NAMALWA (cell line): ENCODE results near the gene TEX19.

Source experiments
- DNase-seq: peaks from one replicate; pipeline ENCODE4 v3.0.0-alpha.2; 2015; ENCODE audit warnings: low spot score

The TEX19 gene

GRCh38 chr17:82390860-82391435, 31.9 kb downstream of the TEX19 start:
- DNase-seq, result no peak

- DNase-seq, result no peak
These were observed 32.5 kb downstream of the TEX19 start for GRCh38 chr17:82391496-82392066.

GRCh38 chr17:82392209-82392920, 33.3 kb downstream of the TEX19 start:
- no peak for DNase-seq

- DNase-seq, result no peak
These were observed 33.9 kb downstream of the TEX19 start for GRCh38 chr17:82392941-82393340.

- DNase-seq, result no peak
These were observed 35.2 kb downstream of the TEX19 start for GRCh38 chr17:82394278-82394677.

- DNase-seq, result no peak
These were observed 37.8 kb downstream of the TEX19 start for GRCh38 chr17:82396601-82397435.

- DNase-seq, result no peak
These were observed 38.6 kb downstream of the TEX19 start for GRCh38 chr17:82397449-82398335.

- no peak for DNase-seq
These were observed 40.0 kb downstream of the TEX19 start for GRCh38 chr17:82399041-82399441.

- no peak for DNase-seq
These were observed 40.6 kb downstream of the TEX19 start for GRCh38 chr17:82399601-82400101.

GRCh38 chr17:82400206-82400605, 41.2 kb downstream of the TEX19 start:
- no peak for DNase-seq

- no peak for DNase-seq
These were observed 41.8 kb downstream of the TEX19 start for GRCh38 chr17:82400830-82401229.

- no peak for DNase-seq
These were observed 43.8 kb downstream of the TEX19 start for GRCh38 chr17:82402865-82403264.

GRCh38 chr17:82403662-82404660, 44.9 kb downstream of the TEX19 start:
- DNase-seq, result no peak

GRCh38 chr17:82405051-82405450, 46.0 kb downstream of the TEX19 start:
- no peak for DNase-seq

- DNase-seq, result no peak
These were observed 47.2 kb downstream of the TEX19 start for GRCh38 chr17:82406131-82406671.

GRCh38 chr17:82407255-82407654, 48.2 kb downstream of the TEX19 start:
- DNase-seq, result no peak

- DNase-seq, result no peak
These were observed 49.4 kb downstream of the TEX19 start for GRCh38 chr17:82408288-82408937.

GRCh38 chr17:82408938-82409318, 49.9 kb downstream of the TEX19 start:
- no peak for DNase-seq

- no peak for DNase-seq
These were observed 51.1 kb downstream of the TEX19 start for GRCh38 chr17:82410014-82410716.
